Right ventricle myocardium inferior (tissue), 1 donor: ENCODE data around the gene PDE9A. TPM values are rescaled to one million over a fixed set of nuclear protein-coding genes. Genes with fewer than 3 reads are reported as not detected.
"Not testable (repeated sequence)": the region's sequence is repeated elsewhere in the genome, so short reads cannot be mapped to it uniquely, and the experiment has no call there.

ENCODE experiments used
- ATAC-seq: fragments of 200-7000 bp; cut with Tn5 transposase; one replicate; pipeline ENCODE4 v1.9.1; 2020; ENCODE audit warnings: mild to moderate bottlenecking, moderate library complexity
- DNase-seq: peaks from one replicate; pipeline ENCODE4 v3.0.0; 2021; ENCODE audit errors: missing footprints
- intact Hi-C: fragments of 100-400 bp; cut with DNase I; formaldehyde crosslinking; loops from one replicate; pipeline ENCODE4 v1.11.0; 2022
- total RNA-seq: library from RNA; stranded (reverse); fragmentation: NEBNext Ultra II Directional; extraction: Animal tissue kit (Norgen Biotek cat#: 25700); gene quantifications from one replicate; pipeline ENCODE4 v1.2.1, GENCODE V29; 2021
- donor health status: DM: no; HTN: yes; CAD: no; lungs with severe emphysema.

The PDE9A gene
- total RNA-seq, 1 donor from 2014 or later: 3.4 TPM

- no peak for ATAC-seq
- intact Hi-C loops: loop anchor here (5.0 kb wide), 1 partner anchor 38 kb away; no protein-coding TSS in a partner anchor
- no peak for DNase-seq
Observed at GRCh38 chr21:42784896-42785451, 131.6 kb downstream of the PDE9A start.

- intact Hi-C loops: no loop called here
- no peak for DNase-seq
- no peak for ATAC-seq
Observed at GRCh38 chr21:42785666-42786427, 132.4 kb downstream of the PDE9A start.

- no peak for DNase-seq
- intact Hi-C loops: no loop called here
- ATAC-seq: no peak
Observed at GRCh38 chr21:42786884-42787283, 133.5 kb downstream of the PDE9A start.

- intact Hi-C loops: no loop called here
- DNase-seq (no peak), ATAC-seq (no peak)
Observed at GRCh38 chr21:42787613-42788012, 134.2 kb downstream of the PDE9A start.

GRCh38 chr21:42790520-42791065 is 137.2 kb downstream of the PDE9A start:
- DNase-seq: no peak
- intact Hi-C loops: no loop called here
- no peak for ATAC-seq

- intact Hi-C loops: no loop called here
- ATAC-seq (no peak), DNase-seq (no peak)
Observed at GRCh38 chr21:42793774-42794173, 140.4 kb downstream of the PDE9A start.

- ATAC-seq (no peak), DNase-seq (no peak)
- intact Hi-C loops: no loop called here
Observed at GRCh38 chr21:42794551-42794950, 141.1 kb downstream of the PDE9A start.

GRCh38 chr21:42796327-42797062 is 143.1 kb downstream of the PDE9A start:
- DNase-seq (no peak), ATAC-seq (no peak)
- intact Hi-C loops: no loop called here

- ATAC-seq: no peak
- intact Hi-C loops: no loop called here
- no peak for DNase-seq
Observed at GRCh38 chr21:42797522-42797921, 144.1 kb downstream of the PDE9A start.

GRCh38 chr21:42798106-42798505 is 144.7 kb downstream of the PDE9A start:
- ATAC-seq: no peak
- intact Hi-C loops: no loop called here
- no peak for DNase-seq

GRCh38 chr21:42799516-42799915 is 146.1 kb downstream of the PDE9A start:
- DNase-seq: no peak
- intact Hi-C loops: no loop called here
- ATAC-seq: no peak

GRCh38 chr21:42799948-42800347 is 146.5 kb downstream of the PDE9A start:
- DNase-seq (no peak), ATAC-seq (no peak)
- intact Hi-C loops: no loop called here

- ATAC-seq, DNase-seq, intact Hi-C loops: not testable (repeated sequence)
Observed at GRCh38 chr21:42801616-42802015, 148.2 kb downstream of the PDE9A start.

- no peak for DNase-seq
- peak; percentile 23 for ATAC-seq
- intact Hi-C loops: no loop called here
Observed at GRCh38 chr21:42806509-42807140, 153.2 kb downstream of the PDE9A start.

GRCh38 chr21:42807293-42807895 is 154.0 kb downstream of the PDE9A start:
- intact Hi-C loops: not testable (repeated sequence)

GRCh38 chr21:42807938-42808613 is 154.7 kb downstream of the PDE9A start:
- ATAC-seq (no peak), DNase-seq (no peak)
- intact Hi-C loops: no loop called here

More at GRCh38 chr21:42807293-42807895, 154.0 kb downstream of the PDE9A start:
- ATAC-seq, DNase-seq: not testable (repeated sequence)

- ATAC-seq (no peak), DNase-seq (no peak)
- intact Hi-C loops: no loop called here
Observed at GRCh38 chr21:42809171-42809570, 155.8 kb downstream of the PDE9A start.
